GM18505 (cell line): ENCODE measurements around the gene TMEM45A.
"Not testable (repeated sequence)": the region's sequence is repeated elsewhere in the genome, so short reads cannot be mapped to it uniquely, and the experiment has no call there.

Experiments
- ATAC-seq: cut with Tn5 transposase; IDR thresholded peaks from one replicate; pipeline ENCODE4 v1.9.1; 2021; ENCODE audit not compliant: unreplicated experiment
- POLR2A ChIP-seq: IDR thresholded peaks from 4 replicates; pipeline ENCODE4 v1.6.1; 2011; ENCODE audit warnings: borderline replicate concordance; ENCODE audit not compliant: insufficient read depth, insufficient read length; ENCODE audit errors: extremely low read depth

The TMEM45A gene

DNA sequence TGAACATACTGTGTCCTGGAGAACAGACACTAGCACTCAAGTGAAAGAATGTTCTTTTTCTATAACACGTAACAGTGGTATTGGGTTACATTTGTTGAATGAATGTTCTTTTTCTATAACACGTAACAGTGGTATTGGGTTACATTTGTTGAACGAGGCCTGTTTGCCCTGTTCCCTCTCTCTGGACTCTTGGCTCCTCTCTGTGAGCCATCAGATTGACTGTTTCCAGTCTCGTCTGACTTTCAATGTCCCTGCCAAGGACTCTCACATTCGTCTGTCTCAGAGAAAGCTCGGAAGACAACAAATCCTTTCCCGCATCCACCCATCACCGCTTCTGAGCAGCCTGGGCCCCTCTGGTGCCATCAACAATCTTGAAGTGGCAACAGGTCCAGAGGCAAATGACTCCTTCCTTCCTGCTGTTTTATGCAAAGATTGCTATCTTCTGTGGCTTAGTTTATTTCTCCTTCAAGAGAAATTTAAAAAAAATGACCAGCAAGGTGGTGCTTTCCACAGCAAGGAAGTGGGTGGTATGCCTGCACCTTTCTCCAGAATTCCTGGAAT lies 8.0 kb downstream of the TMEM45A start:
- TF ChIP-seq POLR2A = no peak
- no peak for ATAC-seq

DNA sequence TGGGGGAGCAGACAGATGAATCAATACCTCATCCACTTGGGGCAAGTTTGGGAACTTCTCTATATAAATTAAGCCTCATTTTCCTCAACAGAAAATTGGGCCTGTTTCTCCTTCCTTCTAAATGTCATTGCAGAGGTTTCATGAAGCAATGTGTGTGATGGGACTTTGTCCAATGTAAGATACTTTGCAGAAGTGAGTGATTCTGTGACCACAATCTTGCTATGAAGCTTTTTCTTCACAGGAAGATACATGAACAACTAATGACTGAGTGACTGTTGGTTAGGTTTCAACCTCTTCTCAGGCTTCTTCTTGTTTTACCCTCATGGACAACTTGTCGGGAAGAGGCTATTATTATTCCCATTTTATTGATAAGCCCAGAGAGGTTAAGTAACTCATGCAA lies 11.0 kb downstream of the TMEM45A start:
- ATAC-seq = peak; percentile 58
- no peak for TF ChIP-seq POLR2A

DNA sequence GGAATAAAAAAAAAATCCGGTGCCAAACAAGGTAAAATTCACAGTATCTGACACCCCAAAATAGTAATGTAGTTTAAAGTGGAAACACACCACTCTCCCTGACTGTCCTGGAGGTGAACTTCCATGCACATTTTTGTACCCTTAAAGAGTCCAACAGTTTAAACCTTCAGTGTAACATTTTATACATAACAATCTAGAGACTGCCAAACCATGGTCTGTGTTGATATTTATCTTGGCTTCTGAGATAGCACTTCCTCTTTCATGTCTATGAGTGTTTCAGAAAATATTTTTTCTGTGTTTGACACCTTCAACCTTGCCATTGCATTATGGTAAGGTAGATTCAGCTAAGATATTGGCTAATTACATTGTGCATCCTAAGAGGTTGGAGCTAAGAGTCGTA lies 13.9 kb downstream of the TMEM45A start:
- TF ChIP-seq POLR2A = no peak
- ATAC-seq = no peak

DNA sequence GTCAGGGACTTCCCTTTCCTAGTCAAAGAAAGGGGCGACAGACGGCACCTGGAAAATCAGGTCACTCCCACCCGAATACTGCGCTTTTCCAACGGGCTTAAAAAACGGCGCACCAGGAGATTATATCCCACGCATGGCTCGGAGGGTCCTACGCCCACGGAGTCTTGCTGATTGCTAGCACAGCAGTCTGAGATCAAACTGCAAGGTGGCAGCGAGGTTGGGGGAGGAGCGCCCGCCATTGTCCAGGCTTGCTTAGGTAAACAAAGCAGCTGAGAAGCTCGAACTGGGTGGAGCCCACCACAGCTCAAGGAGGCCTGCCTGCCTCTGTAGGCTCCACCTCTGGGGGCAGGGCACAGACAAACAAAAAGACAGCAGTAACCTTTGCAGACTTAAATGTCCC lies 17.4 kb downstream of the TMEM45A start:
- not testable (repeated sequence) for ATAC-seq

DNA sequence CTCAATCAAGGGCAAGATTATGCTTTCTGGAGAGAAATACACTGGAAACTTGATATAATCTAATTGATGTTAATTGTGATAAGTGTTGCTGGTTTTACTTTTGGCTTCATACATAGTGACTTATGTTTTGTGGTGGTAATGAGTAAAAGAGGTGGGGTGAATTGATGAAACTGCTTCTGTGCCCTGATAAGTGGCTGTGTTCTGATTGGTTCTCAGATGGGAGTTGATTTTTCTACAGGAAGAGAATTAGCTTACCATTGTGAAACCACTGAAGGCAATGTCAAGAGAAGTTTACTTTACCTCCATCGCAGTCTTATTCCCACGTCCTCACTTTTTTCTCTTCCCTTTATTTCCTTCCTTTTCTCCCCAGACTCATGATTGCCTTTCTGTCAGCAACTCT lies 23.8 kb downstream of the TMEM45A start:
- no peak for TF ChIP-seq POLR2A
- ATAC-seq = no peak

DNA sequence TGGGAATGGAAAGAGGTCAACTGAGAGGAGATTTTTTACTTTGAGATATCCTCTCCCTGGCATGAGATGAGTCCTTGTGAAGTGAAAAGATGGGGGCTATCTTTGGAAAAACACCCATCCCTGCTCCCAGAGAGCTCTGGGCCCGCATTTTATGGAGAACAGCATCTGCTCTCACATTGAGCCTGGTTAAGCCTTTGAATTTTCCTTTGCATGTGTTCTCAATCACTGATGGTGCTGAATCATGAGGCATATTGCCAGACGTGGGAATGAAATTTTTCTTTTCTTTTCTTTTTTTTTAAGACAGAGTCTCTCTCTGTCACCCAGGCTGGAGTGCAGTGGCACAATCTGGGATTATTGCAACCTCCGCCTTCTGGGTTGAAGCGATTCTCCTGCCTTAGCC lies 24.4 kb downstream of the TMEM45A start:
- TF ChIP-seq POLR2A = no peak
- ATAC-seq = no peak

DNA sequence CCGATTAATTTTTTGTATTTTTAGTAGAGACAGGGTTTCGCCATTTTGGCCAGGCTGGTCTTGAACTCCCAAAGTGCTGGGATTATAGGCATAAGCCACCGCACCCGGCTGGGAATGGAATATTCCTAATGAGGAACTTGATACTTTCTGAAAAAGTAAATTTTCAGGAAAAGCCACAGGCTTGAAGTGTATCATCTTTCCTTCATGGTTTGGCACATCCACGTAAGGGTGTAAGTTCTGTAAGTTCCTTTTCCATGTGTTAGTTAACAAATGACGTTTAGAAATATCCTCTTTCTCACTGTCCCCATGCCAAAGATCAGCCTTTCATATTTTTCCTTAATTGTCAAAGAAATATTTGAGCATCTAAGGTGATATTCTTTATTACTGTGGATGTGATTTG lies 24.9 kb downstream of the TMEM45A start:
- TF ChIP-seq POLR2A = no peak
- no peak for ATAC-seq

DNA sequence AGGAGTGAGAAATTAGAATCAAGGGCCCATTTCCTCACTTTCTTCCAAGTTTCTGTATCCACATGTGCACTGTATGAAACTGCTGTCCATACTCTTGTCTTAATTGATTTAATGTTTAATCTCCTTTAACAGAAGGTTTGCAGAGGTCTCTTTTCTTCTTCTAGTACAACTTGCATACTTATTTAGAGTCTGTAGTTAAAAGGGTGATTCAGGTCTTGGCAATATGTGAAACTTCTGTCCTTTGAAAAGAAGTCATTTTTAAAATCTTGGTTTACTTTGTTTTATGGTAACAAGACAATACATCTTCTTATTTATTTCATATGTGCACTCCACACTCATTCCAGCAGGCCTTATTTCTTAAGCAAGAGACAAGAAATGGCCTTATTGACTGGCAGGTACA lies 25.8 kb downstream of the TMEM45A start:
- no peak for TF ChIP-seq POLR2A

DNA sequence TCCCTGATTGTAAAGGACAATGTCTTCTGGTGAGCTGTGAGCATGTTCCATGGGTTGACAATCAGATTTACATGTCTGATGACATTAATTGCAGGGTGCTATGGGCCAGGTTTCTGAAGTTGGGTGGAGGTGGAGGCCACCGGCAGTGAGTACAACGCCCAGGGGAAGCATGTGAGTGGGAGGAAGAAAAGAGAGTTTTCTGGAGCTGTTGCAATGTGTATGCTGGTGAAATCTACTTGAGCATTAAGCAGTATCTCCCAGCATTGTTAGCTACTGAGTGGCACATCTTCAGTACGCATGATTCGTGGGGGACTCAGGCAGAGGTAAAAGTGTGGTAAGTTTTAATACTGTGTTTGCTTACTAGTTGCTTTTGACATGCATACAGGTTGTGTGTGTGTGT lies 26.6 kb downstream of the TMEM45A start:
- no peak for ATAC-seq
- no peak for TF ChIP-seq POLR2A

More for the DNA sequence above, 25.8 kb downstream of the TMEM45A start:
- ATAC-seq = no peak

DNA sequence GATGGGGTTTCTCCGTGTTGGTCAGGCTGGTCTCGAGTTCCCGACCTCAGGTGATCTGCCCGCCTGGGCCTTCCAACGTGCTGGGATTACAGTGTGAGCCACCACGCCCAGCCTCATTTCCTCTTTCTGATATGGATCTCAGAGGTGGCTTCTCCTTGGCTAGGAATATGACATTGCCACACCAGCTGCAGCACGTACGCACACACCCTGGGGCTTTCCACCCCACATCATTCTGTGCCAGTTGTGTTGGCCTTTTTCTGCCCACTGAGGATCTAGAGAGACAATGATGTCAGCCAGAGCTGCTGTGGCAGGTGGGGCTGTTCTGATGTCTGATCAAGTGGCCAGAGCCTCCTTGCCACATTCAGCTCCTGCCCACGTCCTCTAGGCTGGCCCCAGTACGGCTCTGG lies 29.0 kb downstream of the TMEM45A start:
- peak; percentile 54 for ATAC-seq
- TF ChIP-seq POLR2A = no peak

DNA sequence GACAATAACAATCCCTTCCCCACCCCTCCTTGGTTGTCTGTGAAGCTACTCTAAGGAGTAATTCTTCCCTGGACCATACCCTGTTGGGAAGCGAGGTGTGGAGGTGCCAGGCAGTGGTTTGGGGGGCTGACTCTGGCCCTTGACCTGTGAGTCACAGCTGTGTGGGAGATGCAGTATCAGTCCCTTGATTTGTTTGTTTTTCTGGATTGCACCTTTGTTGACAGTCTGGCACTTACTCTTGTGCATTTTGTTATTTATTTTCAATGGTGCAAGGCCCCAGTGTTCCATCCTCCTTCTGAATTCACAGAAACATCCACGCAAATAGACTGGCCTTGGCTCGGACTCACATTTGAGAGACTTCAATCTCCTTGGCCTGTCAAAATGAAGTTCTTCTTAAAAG lies 29.7 kb downstream of the TMEM45A start:
- no peak for TF ChIP-seq POLR2A
- no peak for ATAC-seq

DNA sequence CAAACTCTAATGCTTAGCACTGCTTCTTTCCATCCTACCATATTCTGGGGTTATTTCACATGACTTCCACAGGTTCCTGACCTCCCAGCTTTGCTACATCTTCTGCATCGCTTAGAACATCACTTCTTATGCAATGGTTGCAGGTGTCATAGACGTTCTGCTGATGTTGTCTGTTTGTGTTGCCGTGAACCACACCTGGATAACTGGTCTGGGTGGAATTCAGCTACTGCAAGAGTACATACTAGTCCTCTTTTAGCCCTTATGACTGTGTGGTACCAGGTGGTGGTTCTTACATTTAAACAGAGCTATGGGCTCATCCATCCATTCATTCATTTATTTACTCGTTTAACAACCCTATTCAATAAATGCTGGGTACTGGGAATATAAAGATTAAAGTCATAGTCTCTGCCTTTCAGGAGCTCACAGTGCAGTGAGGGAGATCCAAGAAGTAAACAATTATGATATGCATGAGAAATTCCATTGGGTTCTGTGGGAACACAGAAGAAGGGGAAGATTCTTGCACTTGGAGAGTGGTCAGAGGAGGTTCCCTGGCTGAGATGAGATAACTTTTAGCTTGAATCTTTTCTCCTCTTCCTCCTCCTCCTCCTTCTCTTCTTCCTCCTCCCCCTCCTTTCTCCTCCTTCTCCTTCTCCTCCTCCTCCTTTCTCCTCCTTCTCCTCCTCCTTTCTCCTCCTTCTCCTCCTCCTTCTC lies 30.8 kb downstream of the TMEM45A start:
- no peak for TF ChIP-seq POLR2A
- ATAC-seq = no peak

DNA sequence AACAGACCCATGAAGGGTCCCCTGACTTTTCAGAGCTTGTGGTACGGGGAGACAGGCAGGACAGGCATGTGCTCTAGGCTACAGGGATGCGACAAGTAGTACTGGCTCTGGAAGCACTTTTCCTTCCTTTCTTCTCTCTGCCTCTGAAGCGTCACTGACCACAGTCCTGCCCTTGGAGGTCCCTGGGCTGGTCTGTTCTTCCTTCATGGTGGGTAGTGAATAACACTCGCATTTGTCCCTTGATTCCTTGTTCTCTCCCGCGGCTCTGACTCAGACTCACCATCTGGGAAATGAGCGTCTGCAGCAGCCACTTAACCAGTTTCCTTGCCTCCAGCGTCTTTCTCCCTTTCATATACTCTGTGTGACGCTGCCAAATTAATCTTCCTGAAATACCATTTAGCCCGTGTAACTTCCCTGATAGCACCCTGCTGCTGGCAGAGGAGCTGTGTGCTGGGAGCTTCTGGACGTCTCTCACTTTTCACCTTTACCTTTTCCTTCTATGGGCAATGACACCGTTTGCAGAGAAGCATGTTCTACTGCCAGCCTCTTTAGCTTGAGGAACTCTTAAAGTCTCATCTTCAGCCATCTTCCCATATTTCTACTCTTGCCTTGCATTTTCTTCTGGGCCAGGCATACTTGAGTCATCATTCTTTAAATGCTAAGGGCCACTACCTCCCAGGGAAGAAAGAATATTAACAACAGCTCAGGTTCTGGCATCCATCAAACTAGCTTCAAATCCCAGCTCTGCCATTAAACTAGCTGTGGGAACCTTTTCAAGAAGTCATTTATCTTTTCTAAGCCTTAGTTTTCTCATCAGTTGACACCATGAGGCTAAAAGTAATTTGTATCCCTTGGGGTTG lies 33.6 kb downstream of the TMEM45A start:
- no peak for TF ChIP-seq POLR2A
- no peak for ATAC-seq
